B cell (primary cell): ENCODE measurements around the gene NOS1AP. TPM values are rescaled to one million over a fixed set of nuclear protein-coding genes. Genes with fewer than 3 reads are reported as not detected.

ENCODE experiments used
- ATAC-seq: fragments of 200-7000 bp; cut with Tn5 transposase; one replicate; pipeline ENCODE4 v1.10.0; 2021; ENCODE audit warnings: low read depth, mild to moderate bottlenecking, moderate number of reproducible peaks, moderate library complexity
- CTCF ChIA-PET: fragments of 350-600 bp; sonication (Branson Sonifier 250); formaldehyde crosslinking; loops from one replicate; lab custom pipeline; 2021; ENCODE audit warnings: antibody characterized with exemption, inconsistent platforms; lab: Charles Lee
- POLR2A ChIA-PET: fragments of 350-600 bp; sonication (Branson Sonifier 250); formaldehyde crosslinking; loops from one replicate; lab custom pipeline; 2021; ENCODE audit warnings: antibody characterized with exemption; lab: Charles Lee
- DNase-seq: peaks from one replicate; pipeline ENCODE4 v3.0.0; 2013
- H2AFZ ChIP-seq: 2 replicates; pipeline ENCODE4 v1.6.1; 2012; ENCODE audit warnings: mild to moderate bottlenecking, low read depth, low read length; ENCODE audit not compliant: insufficient read depth, poor library complexity, severe bottlenecking
- H3K27ac ChIP-seq, 2 donors: 1 replicate in 1 of 2; 2 replicates in 1 of 2; pipeline ENCODE4 v1.5.1; 2012 to 2013; ENCODE audit warnings: low read length in 2 of 2, mild to moderate bottlenecking in 2 of 2, moderate library complexity in 1 of 2
- H3K27me3 ChIP-seq, 4 experiments: fragments of 200-600 bp in 1 of 4; sonication (generic) in 1 of 4; replicated peaks in 1 of 4; 1 replicate in 2 of 4; 2 replicates in 2 of 4; pipeline versions ENCODE4 v1.6.1 to v1.7.0; 2013 to 2016; ENCODE audit warnings: low read length in 3 of 4, mild to moderate bottlenecking in 2 of 4, mixed read lengths in 1 of 4, moderate library complexity in 1 of 4; ENCODE audit not compliant: insufficient read depth in 4 of 4, control insufficient read depth in 3 of 4; ENCODE audit errors: control extremely low read depth in 1 of 4
- H3K36me3 ChIP-seq, 2 experiments: replicated peaks in 1 of 2; 1 replicate in 1 of 2; 2 replicates in 1 of 2; pipeline versions ENCODE4 v1.6.1 to v1.7.1; 2013; ENCODE audit warnings: low read length in 1 of 2; ENCODE audit not compliant: insufficient read depth in 2 of 2, control insufficient read depth in 1 of 2; ENCODE audit errors: control extremely low read depth in 1 of 2, extremely low read depth in 1 of 2
- H3K4me1 ChIP-seq, 2 donors: fragments of 200-600 bp in 1 of 2; sonication (generic) in 1 of 2; 1 replicate in 1 of 2; 2 replicates in 1 of 2; pipeline versions ENCODE4 v1.5.1 to v1.6.1; 2013 to 2017; ENCODE audit warnings: low read length in 2 of 2; ENCODE audit not compliant: control insufficient read depth in 2 of 2, insufficient read depth in 2 of 2
- H3K4me2 ChIP-seq: replicated peaks from 2 replicates; pipeline ENCODE3; 2012; ENCODE audit warnings: mild to moderate bottlenecking, low read depth, low read length; ENCODE audit not compliant: poor library complexity, severe bottlenecking
- H3K4me3 ChIP-seq, 5 experiments: fragments of 200-600 bp in 1 of 5; sonication (generic) in 1 of 5; 1 replicate in 3 of 5; 2 replicates in 2 of 5; pipeline versions ENCODE4 v1.5.1 to v1.7.0; 2011 to 2016; ENCODE audit warnings: low read length in 4 of 5, mild to moderate bottlenecking in 4 of 5, low read depth in 2 of 5, control low read depth in 1 of 5, moderate library complexity in 1 of 5; ENCODE audit not compliant: insufficient read depth in 1 of 5; ENCODE audit errors: control extremely low read depth in 1 of 5, extremely low read depth in 1 of 5
- H3K79me2 ChIP-seq: fragments of 200-600 bp; sonication (generic); one replicate; pipeline ENCODE4 v1.6.0; 2016; ENCODE audit warnings: low read length; ENCODE audit not compliant: control insufficient read depth, insufficient read depth
- H3K9ac ChIP-seq: fragments of 200-600 bp; sonication (generic); 2 replicates; pipeline ENCODE4 v1.6.1; 2017; ENCODE audit warnings: mild to moderate bottlenecking, low read length, moderate library complexity
- H3K9me3 ChIP-seq, 3 donors: one replicate each; pipeline versions ENCODE4 v1.6.1 to v1.7.1; 2013; ENCODE audit warnings: low read length in 2 of 3; ENCODE audit not compliant: control insufficient read depth in 2 of 3, insufficient read depth in 1 of 3; ENCODE audit errors: control extremely low read depth in 1 of 3
- H4K20me1 ChIP-seq: 2 replicates; pipeline ENCODE4 v1.6.0; 2012; ENCODE audit warnings: mild to moderate bottlenecking, low read length; ENCODE audit not compliant: insufficient read depth, control insufficient read depth, poor library complexity, severe bottlenecking
- H3K27ac Mint-ChIP-seq: one replicate; pipeline ENCODE4 v1.8.0; 2021; ENCODE audit warnings: mixed read lengths
- H3K27me3 Mint-ChIP-seq: one replicate; pipeline ENCODE4 v1.8.0; 2021; ENCODE audit warnings: mixed read lengths
- H3K4me1 Mint-ChIP-seq: one replicate; pipeline ENCODE4 v1.8.0; 2021; ENCODE audit warnings: mixed read lengths
- H3K4me3 Mint-ChIP-seq: one replicate; pipeline ENCODE4 v1.8.0; 2021; ENCODE audit warnings: mixed read lengths
- H3K9me3 Mint-ChIP-seq: one replicate; pipeline ENCODE4 v1.8.0; 2022; ENCODE audit warnings: mixed read lengths; ENCODE audit not compliant: insufficient read depth
- EZH2 ChIP-seq: IDR thresholded peaks from 2 replicates; pipeline ENCODE4 v1.6.1; 2012; ENCODE audit warnings: borderline replicate concordance, low read depth, mild to moderate bottlenecking, moderate library complexity, low read length; ENCODE audit not compliant: insufficient read depth, poor library complexity, severe bottlenecking
- WGBS: methylation state at CpG from one replicate; pipeline ENCODE4 v1.1.5; 2013; ENCODE audit warnings: missing lambda C conversion rate; ENCODE audit not compliant: insufficient coverage; 5-methylcytosine and 5-hydroxymethylcytosine counted together
- intact Hi-C: fragments of 100-400 bp; cut with micrococcal nuclease; formaldehyde crosslinking; loops from one replicate; pipeline ENCODE4 v1.10.0; 2022
- polyA plus RNA-seq: library from polyadenylated mRNA; depleted of rRNA; stranded (reverse); fragments of >200 nt; gene quantifications from 2 replicates; pipeline ENCODE4 v1.2.3, GENCODE V29; 2012
- total RNA-seq, 2 donors: library from RNA; stranded (reverse); fragments of 120-200 nt in 1 of 2; gene quantifications; 1 replicate in 1 of 2; 2 replicates in 1 of 2; pipeline versions ENCODE4 v1.2.3 to v1.2.4, GENCODE V29; 2013 to 2022
- TF ChIP-seq, protein P1 (sequence below): fragments of 200-600 bp; IDR thresholded peaks from one replicate; pipeline ENCODE4 v1.8.0; 2022; ENCODE audit warnings: antibody characterized with exemption, mild to moderate bottlenecking

Gene NOS1AP
- total and polyA plus RNA-seq, 2 donors (not counting 1 experiment from before 2014, with no cell fraction given): 0.32 TPM; not detected in 1

DNA sequence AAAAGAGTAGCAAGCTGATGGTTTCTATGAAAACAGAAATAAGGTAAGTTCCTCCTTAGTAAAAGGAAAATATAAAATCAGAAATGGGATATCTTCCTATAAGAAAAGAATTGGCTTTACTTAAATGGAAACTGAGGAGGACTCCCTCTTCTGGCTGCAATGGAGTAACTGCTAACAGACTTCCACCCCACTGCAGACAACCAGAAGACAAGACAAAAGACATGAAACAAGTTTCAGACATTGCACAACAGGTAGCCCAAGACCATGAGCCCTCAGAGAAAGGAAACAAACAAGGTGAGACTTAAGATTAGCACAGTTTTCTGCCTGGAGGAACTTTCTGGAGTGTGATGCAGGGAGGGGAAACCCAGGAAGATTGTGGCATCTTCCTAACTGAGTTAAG lies 28.8 kb upstream of the NOS1AP start:
- Histone ChIP-seq H3K9ac (no peak overlapping the region), H4K20me1 (no peaks in the 10 kb centered on the region), H3K4me1 (no peaks in the 10 kb centered on the region), H3K4me3 (no peak overlapping the region), H3K27me3 (peaks cover 0 to 11% (median 6%) of the 10 kb centered on the region in 4 experiments), H3K79me2 (no peaks in the 10 kb centered on the region), H3K36me3 (no peaks in the 10 kb centered on the region), H2AFZ (no peak overlapping the region), H3K27ac (no peak overlapping the region), H3K4me2 (no peak overlapping the region), H3K9me3 (peaks cover 0 to 3% (median 1%) of the 10 kb centered on the region in 3 donors)
- peaks cover 47% of the 10 kb centered on the region for H3K27me3 Mint-ChIP-seq
- TF ChIP-seq EZH2: no peak
- TF ChIP-seq, protein P1, sequence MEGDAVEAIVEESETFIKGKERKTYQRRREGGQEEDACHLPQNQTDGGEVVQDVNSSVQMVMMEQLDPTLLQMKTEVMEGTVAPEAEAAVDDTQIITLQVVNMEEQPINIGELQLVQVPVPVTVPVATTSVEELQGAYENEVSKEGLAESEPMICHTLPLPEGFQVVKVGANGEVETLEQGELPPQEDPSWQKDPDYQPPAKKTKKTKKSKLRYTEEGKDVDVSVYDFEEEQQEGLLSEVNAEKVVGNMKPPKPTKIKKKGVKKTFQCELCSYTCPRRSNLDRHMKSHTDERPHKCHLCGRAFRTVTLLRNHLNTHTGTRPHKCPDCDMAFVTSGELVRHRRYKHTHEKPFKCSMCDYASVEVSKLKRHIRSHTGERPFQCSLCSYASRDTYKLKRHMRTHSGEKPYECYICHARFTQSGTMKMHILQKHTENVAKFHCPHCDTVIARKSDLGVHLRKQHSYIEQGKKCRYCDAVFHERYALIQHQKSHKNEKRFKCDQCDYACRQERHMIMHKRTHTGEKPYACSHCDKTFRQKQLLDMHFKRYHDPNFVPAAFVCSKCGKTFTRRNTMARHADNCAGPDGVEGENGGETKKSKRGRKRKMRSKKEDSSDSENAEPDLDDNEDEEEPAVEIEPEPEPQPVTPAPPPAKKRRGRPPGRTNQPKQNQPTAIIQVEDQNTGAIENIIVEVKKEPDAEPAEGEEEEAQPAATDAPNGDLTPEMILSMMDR: no peak
- no peak for DNase-seq
- no peak for ATAC-seq
- H3K9me3 Mint-ChIP-seq: no peaks in the 10 kb centered on the region
- no peak overlapping the region for H3K27ac Mint-ChIP-seq
- no peaks in the 10 kb centered on the region for H3K4me1 Mint-ChIP-seq
- POLR2A ChIA-PET: no interaction called here
- intact Hi-C loops: no loop called here
- CTCF ChIA-PET: no interaction called here
- H3K4me3 Mint-ChIP-seq: no peak overlapping the region

GRCh38 chr1:162042361-162042760 lies 27.1 kb upstream of the NOS1AP start:
- Histone ChIP-seq H3K79me2 (no peaks in the 10 kb centered on the region), H3K9ac (no peak overlapping the region), H3K27ac (no peak overlapping the region), H3K27me3 (peaks cover 0 to 11% (median 6%) of the 10 kb centered on the region in 4 experiments), H3K4me2 (no peak overlapping the region), H3K4me3 (no peak overlapping the region), H3K9me3 (peaks cover 0 to 3% (median 1%) of the 10 kb centered on the region in 3 donors), H3K36me3 (no peaks in the 10 kb centered on the region), H3K4me1 (no peaks in the 10 kb centered on the region), H4K20me1 (no peaks in the 10 kb centered on the region), H2AFZ (no peak overlapping the region)
- ChIA-PET POLR2A (no interaction called here), CTCF (interaction anchor here (0.7 kb wide), 1 partner anchor 219 kb away, joined by 3 read pairs; no protein-coding TSS in a partner anchor)
- WGBS: no CpG with 5 or more reads among the region's 1 CpG
- no peak for TF ChIP-seq EZH2
- TF ChIP-seq, protein P1: no peak
- H3K4me3 Mint-ChIP-seq: no peak overlapping the region
- H3K27me3 Mint-ChIP-seq: peaks cover 43% of the 10 kb centered on the region
- intact Hi-C loops: no loop called here
- H3K9me3 Mint-ChIP-seq: peaks cover 2% of the 10 kb centered on the region
- no peak for ATAC-seq
- no peak for DNase-seq
- H3K27ac Mint-ChIP-seq: no peak overlapping the region
- no peaks in the 10 kb centered on the region for H3K4me1 Mint-ChIP-seq
